ENCODE results near the gene DHH. TPM values are rescaled to one million over a fixed set of nuclear protein-coding genes. Genes with fewer than 3 reads are reported as not detected.

The DHH gene
- total and polyA plus RNA-seq, 4 donors, result 0.16 to 2.6 (median 0.95) TPM

DNA sequence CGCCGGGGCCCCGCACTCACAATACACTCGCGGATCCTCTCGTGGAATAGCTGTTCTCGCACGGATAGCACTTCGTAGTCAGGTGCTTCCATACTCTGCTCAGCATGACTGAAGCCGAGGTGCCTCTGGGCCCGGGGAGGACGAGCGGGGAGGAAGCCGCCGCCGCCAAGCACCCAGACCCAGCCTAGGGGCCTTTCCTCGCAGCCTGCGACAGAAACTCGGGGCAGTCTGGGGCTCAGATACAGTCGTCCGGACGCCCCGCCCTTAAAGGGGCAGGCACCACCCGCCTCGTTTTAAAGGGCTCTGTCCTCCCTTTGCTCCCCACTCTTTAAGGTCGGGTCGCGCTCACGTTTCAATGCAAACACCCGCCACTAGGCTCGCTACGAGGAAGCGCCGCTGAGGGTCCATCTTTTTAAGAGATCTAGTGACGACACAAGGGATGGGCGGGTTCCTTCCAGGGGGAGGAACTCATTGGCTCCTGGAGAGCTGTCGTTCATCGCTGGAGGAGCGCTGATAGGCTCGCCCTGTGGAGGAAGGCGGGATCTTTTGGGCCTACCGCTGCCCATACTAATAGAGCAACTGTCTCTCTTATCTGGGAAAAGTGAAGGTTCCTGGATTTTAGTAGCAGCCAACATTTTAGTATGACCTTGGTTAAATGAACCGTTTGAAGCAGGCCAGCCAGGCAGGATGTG lies 16.0 kb upstream of the DHH start, which contains the start of gene LMBR1L:
Gene LMBR1L, minus strand, starts transcription at position 384 of the 692 bp plus-strand sequence. Its CDS starts 292 bp downstream, at position 92.
- TF ChIP-seq, protein P1, sequence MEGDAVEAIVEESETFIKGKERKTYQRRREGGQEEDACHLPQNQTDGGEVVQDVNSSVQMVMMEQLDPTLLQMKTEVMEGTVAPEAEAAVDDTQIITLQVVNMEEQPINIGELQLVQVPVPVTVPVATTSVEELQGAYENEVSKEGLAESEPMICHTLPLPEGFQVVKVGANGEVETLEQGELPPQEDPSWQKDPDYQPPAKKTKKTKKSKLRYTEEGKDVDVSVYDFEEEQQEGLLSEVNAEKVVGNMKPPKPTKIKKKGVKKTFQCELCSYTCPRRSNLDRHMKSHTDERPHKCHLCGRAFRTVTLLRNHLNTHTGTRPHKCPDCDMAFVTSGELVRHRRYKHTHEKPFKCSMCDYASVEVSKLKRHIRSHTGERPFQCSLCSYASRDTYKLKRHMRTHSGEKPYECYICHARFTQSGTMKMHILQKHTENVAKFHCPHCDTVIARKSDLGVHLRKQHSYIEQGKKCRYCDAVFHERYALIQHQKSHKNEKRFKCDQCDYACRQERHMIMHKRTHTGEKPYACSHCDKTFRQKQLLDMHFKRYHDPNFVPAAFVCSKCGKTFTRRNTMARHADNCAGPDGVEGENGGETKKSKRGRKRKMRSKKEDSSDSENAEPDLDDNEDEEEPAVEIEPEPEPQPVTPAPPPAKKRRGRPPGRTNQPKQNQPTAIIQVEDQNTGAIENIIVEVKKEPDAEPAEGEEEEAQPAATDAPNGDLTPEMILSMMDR (IDR thresholded peaks at IDR 0.05; ENCODE audit: control extremely low read depth, extremely low read depth), result no peak
- DNase-seq (peak; percentile 98 to 99 (median 99)), ATAC-seq (ENCODE audit: insufficient read depth, low FRiP score) (peak; percentile 97)
- Histone ChIP-seq H3K36me3 (ENCODE audit: control insufficient read depth in 4 of 4, insufficient read depth in 4 of 4, low read length in 4 of 4) (peaks cover 0 to 6% (median 2%) of the 10 kb centered on the region in 4 donors), H3K9me3 (ENCODE audit: control insufficient read depth in 4 of 4, insufficient read depth in 3 of 4, low read length in 3 of 4) (no peaks in the 10 kb centered on the region), H3K4me3 (peak within 1 kb of the TSS; percentile 56), H3K9ac (ENCODE audit: insufficient read depth in 1 of 2, low read length in 2 of 2) (peak within 1 kb of the TSS; percentile 94 to 95), H3K4me1 (ENCODE audit: control insufficient read depth in 5 of 5, insufficient read depth in 5 of 5, low read length in 5 of 5) (peaks cover 0 to 19% (median 8%) of the 10 kb centered on the region in 5 donors), H3K27ac (ENCODE audit: low read depth in 1 of 2, low read length in 1 of 2) (peak within 1 kb of the TSS; percentile 86 to 96), H3K27me3 (ENCODE audit: control insufficient read depth in 3 of 3, insufficient read depth in 3 of 3, low read length in 2 of 3) (no peaks in the 10 kb centered on the region)
- 0% methylated on average over 36 to 43 of the region's 43 CpGs for WGBS, 2 donors

GRCh38 chr12:49109641-49110463 lies 15.3 kb upstream of the DHH start:
- TF ChIP-seq, protein P1 (IDR thresholded peaks at IDR 0.05; ENCODE audit: control extremely low read depth, extremely low read depth), result no peak

DNA sequence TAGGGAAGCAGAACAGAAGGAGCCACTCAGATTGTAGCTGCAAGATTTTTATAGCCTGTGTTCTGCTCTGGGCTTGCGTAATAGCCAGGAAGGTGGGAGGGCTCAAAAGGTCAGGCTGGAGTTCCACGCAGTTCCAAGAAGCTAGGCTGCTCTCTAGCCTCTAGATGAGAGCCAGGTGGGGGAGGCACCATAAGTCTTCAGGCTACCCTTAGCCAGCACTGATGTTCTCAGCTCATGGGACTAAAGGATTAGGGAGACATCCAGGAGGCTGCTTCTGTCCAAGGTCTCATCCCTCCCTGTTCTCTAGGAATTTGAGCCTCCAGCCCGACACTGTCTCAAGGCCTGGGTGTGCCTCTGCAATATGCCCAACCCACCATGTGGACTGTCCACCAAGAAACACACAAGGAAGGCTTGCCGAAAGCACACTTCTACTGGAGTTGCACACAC lies 14.4 kb upstream of the DHH start:
- no peak for DNase-seq
- Histone ChIP-seq H3K9me3 (ENCODE audit: control insufficient read depth in 4 of 4, insufficient read depth in 3 of 4, low read length in 3 of 4) (no peaks in the 10 kb centered on the region), H3K9ac (ENCODE audit: insufficient read depth in 1 of 2, low read length in 2 of 2) (peak overlapping the region in 1 of 2 donors; percentile 95), H3K27me3 (ENCODE audit: control insufficient read depth in 3 of 3, insufficient read depth in 3 of 3, low read length in 2 of 3) (no peaks in the 10 kb centered on the region), H3K36me3 (ENCODE audit: control insufficient read depth in 4 of 4, insufficient read depth in 4 of 4, low read length in 4 of 4) (peaks cover 0 to 14% (median 12%) of the 10 kb centered on the region in 4 donors), H3K27ac (ENCODE audit: low read depth in 1 of 2, low read length in 1 of 2) (peak overlapping the region; percentile 77 to 83), H3K4me1 (ENCODE audit: control insufficient read depth in 5 of 5, insufficient read depth in 5 of 5, low read length in 5 of 5) (peaks cover 0 to 26% (median 8%) of the 10 kb centered on the region in 5 donors), H3K4me3 (no peak overlapping the region)
- TF ChIP-seq, protein P1 (IDR thresholded peaks at IDR 0.05; ENCODE audit: control extremely low read depth, extremely low read depth), result no peak
- WGBS, 2 donors, result 17 to 24% methylated on average over 4 of the region's 4 CpGs
- no peak for ATAC-seq (ENCODE audit: insufficient read depth, low FRiP score)

More at GRCh38 chr12:49109641-49110463, 15.3 kb upstream of the DHH start:
- H3K4me3 ChIP-seq, result peak overlapping the region; percentile 56
- peaks cover 0 to 26% (median 8%) of the 10 kb centered on the region in 5 donors for H3K4me1 ChIP-seq (ENCODE audit: control insufficient read depth in 5 of 5, insufficient read depth in 5 of 5, low read length in 5 of 5)
- peaks cover 0 to 9% (median 8%) of the 10 kb centered on the region in 4 donors for H3K36me3 ChIP-seq (ENCODE audit: control insufficient read depth in 4 of 4, insufficient read depth in 4 of 4, low read length in 4 of 4)
- H3K9me3 ChIP-seq (ENCODE audit: control insufficient read depth in 4 of 4, insufficient read depth in 3 of 4, low read length in 3 of 4), result no peaks in the 10 kb centered on the region
- DNase-seq (peak; percentile 68 to 81 (median 71)), ATAC-seq (ENCODE audit: insufficient read depth, low FRiP score) (no peak)
- H3K27ac ChIP-seq (ENCODE audit: low read depth in 1 of 2, low read length in 1 of 2), result peak overlapping the region; percentile 86 to 96
- no peaks in the 10 kb centered on the region for H3K27me3 ChIP-seq (ENCODE audit: control insufficient read depth in 3 of 3, insufficient read depth in 3 of 3, low read length in 2 of 3)
- 3 to 5% methylated on average over 32 to 33 of the region's 33 CpGs for WGBS, 2 donors
- H3K9ac ChIP-seq (ENCODE audit: insufficient read depth in 1 of 2, low read length in 2 of 2), result peak overlapping the region; percentile 94 to 95
